K562 (cell line): ENCODE measurements around the gene VAT1L. TPM values are rescaled to one million over a fixed set of nuclear protein-coding genes. Genes with fewer than 3 reads are reported as not detected.

Experiments used
- ATAC-seq: fragments of 200-7000 bp; cut with Tn5 transposase; 3 replicates; pipeline ENCODE4 v1.9.1; 2020; ENCODE audit warnings: moderate library complexity
- BruUV-seq: library from RNA; stranded (reverse); fragments of 400-500 nt; replicated peaks from 2 replicates; lab custom pipeline; 2021; lab: Mats Ljungman, UMichigan
- CTCF ChIA-PET: fragments of 300-600 bp; formaldehyde crosslinking; extraction: SDS; loops from one replicate; lab custom pipeline; 2021; ENCODE audit warnings: low intra/inter-chr PET ratio; lab: Yijun Ruan, JAX
- POLR2A ChIA-PET: fragments of 300-600, 350-650 bp; sonication (Branson Sonifier 250); formaldehyde crosslinking; extraction: SDS; loops from one replicate; lab custom pipeline; 2021; ENCODE audit warnings: antibody characterized with exemption, inconsistent platforms; lab: Yijun Ruan, JAX
- DNase-seq, 4 experiments: peaks; one replicate each; pipeline versions ENCODE4 v3.0.0 to v3.0.0-alpha.2; 2011 to 2018; ENCODE audit warnings: low spot score in 3 of 4, mixed read lengths in 3 of 4; ENCODE audit errors: extremely low read depth in 1 of 4
- FAIRE-seq: peaks from 2 replicates; lab custom pipeline; 2011; peaks lifted over from hg19 to GRCh38; lab: Jason Lieb, UNC
- H2AFZ ChIP-seq: 2 replicates; pipeline ENCODE4 v1.6.0; 2011; ENCODE audit warnings: low read depth, low read length, control low read depth, inconsistent platforms
- H3K27ac ChIP-seq: fragments of 200-600 bp; 3 replicates; pipeline ENCODE4 v1.8.0; 2011; ENCODE audit warnings: low read depth, mild to moderate bottlenecking, control low read depth, inconsistent platforms, low read length, moderate library complexity, mixed read lengths; ENCODE audit errors: extremely low read depth
- H3K27me3 ChIP-seq, 2 experiments: fragments of 300-600 bp in 1 of 2; 2 replicates in 1 of 2; 3 replicates in 1 of 2; pipeline versions ENCODE4 v1.6.0 to v1.8.0; 2011; ENCODE audit warnings: inconsistent platforms in 2 of 2, low read length in 2 of 2, mild to moderate bottlenecking in 1 of 2, mixed read lengths in 1 of 2, moderate library complexity in 1 of 2; ENCODE audit not compliant: control insufficient read depth in 2 of 2, insufficient read depth in 2 of 2
- H3K36me3 ChIP-seq: fragments of 300-600 bp; 3 replicates; pipeline ENCODE4 v1.8.0; 2011; ENCODE audit warnings: mild to moderate bottlenecking, low read length, inconsistent platforms; ENCODE audit not compliant: control insufficient read depth, insufficient read depth
- H3K4me1 ChIP-seq, 2 experiments: fragments of 200-600 bp in 1 of 2; replicated peaks in 1 of 2; 2 replicates in 1 of 2; 3 replicates in 1 of 2; pipeline versions ENCODE4 v1.5.1 to v1.8.0; 2011; ENCODE audit warnings: inconsistent platforms in 2 of 2, low read length in 2 of 2, mild to moderate bottlenecking in 1 of 2, mixed read lengths in 1 of 2, moderate library complexity in 1 of 2; ENCODE audit not compliant: control insufficient read depth in 2 of 2, insufficient read depth in 2 of 2
- H3K4me2 ChIP-seq: 2 replicates; pipeline ENCODE4 v1.6.1; 2011; ENCODE audit warnings: low read length, control low read depth, inconsistent platforms, mixed read lengths; ENCODE audit not compliant: insufficient read depth
- H3K4me3 ChIP-seq: fragments of 200-600 bp; sonication (generic), shearing (Covaris generic); 2 replicates; pipeline ENCODE4 v1.5.1; 2016; ENCODE audit warnings: control low read depth, inconsistent platforms
- H3K79me2 ChIP-seq: fragments of 200-600 bp; 3 replicates; pipeline ENCODE4 v1.8.0; 2011; ENCODE audit warnings: low read length, inconsistent platforms; ENCODE audit not compliant: control insufficient read depth, insufficient read depth
- H3K9ac ChIP-seq, 2 experiments: 2 replicates each; pipeline versions ENCODE4 v1.6.0 to v1.6.1; 2011; ENCODE audit warnings: low read depth in 2 of 2, low read length in 2 of 2, control low read depth in 1 of 2, inconsistent platforms in 1 of 2, mild to moderate bottlenecking in 1 of 2, mixed read lengths in 1 of 2; ENCODE audit not compliant: insufficient read depth in 1 of 2
- H3K9me1 ChIP-seq: one replicate; pipeline ENCODE4 v1.6.0; 2011; ENCODE audit warnings: inconsistent platforms, mild to moderate bottlenecking, low read length, moderate library complexity; ENCODE audit not compliant: control insufficient read depth, insufficient read depth
- H3K9me3 ChIP-seq: replicated peaks from 2 replicates; pipeline ENCODE4 v1.5.1; 2011; ENCODE audit warnings: low read depth, low read length, inconsistent platforms; ENCODE audit not compliant: control insufficient read depth, insufficient read depth
- H4K20me1 ChIP-seq: replicated peaks from 2 replicates; pipeline ENCODE4 v1.6.1; 2011; ENCODE audit warnings: low read length, inconsistent platforms, mixed read lengths; ENCODE audit not compliant: control insufficient read depth, insufficient read depth
- BMI1 ChIP-seq: fragments of 150-350 bp; IDR thresholded peaks from 2 replicates; pipeline ENCODE4 v1.6.1; 2014; ENCODE audit warnings: low read length
- BRF1 ChIP-seq: IDR thresholded peaks from 3 replicates; pipeline ENCODE4 v1.6.1; 2011; ENCODE audit warnings: borderline replicate concordance, mild to moderate bottlenecking; ENCODE audit not compliant: insufficient read length; ENCODE audit errors: extremely low read depth
- C11orf30 ChIP-seq: fragments of 450-650 bp; IDR thresholded peaks from 2 replicates; pipeline ENCODE4 v1.6.1; 2016; ENCODE audit warnings: low read depth, mild to moderate bottlenecking
- CSDE1 ChIP-seq, 2 experiments: fragments of 450-650 bp; IDR thresholded peaks; 2 replicates each; pipeline ENCODE4 v1.6.1; 2016; ENCODE audit warnings: mild to moderate bottlenecking in 1 of 2
- CTCF ChIP-seq, 3 experiments: IDR thresholded peaks in 2 of 3; conservative IDR thresholded peaks in 1 of 3; 2 replicates each; pipeline ENCODE4 v1.5.1; 2011 to 2012; ENCODE audit warnings: low read length in 3 of 3, mild to moderate bottlenecking in 3 of 3, control low read depth in 2 of 3, improper control_type of control experiment in 1 of 3, inconsistent platforms in 1 of 3, low read depth in 1 of 3, mixed read lengths in 1 of 3, moderate library complexity in 1 of 3; ENCODE audit not compliant: insufficient read depth in 2 of 3
- ILF3 ChIP-seq: fragments of 450-650 bp; IDR thresholded peaks from 2 replicates; pipeline ENCODE4 v1.6.1; 2018; ENCODE audit warnings: antibody characterized with exemption, mild to moderate bottlenecking, moderate library complexity, borderline replicate concordance
- MCM5 ChIP-seq: fragments of 450-650 bp; IDR thresholded peaks from 2 replicates; pipeline ENCODE4 v1.6.1; 2016; ENCODE audit warnings: low read depth
- MTF1 ChIP-seq: fragments of 250-450 bp; sonication (Bioruptor Pico); IDR thresholded peaks from 2 replicates; pipeline ENCODE4 v1.9.0; 2021; ENCODE audit warnings: moderate library complexity, mild to moderate bottlenecking, inconsistent platforms, borderline replicate concordance
- MYNN ChIP-seq, 2 experiments: sonication (generic); formaldehyde crosslinking in 1 of 2; IDR thresholded peaks; 2 replicates each; pipeline versions ENCODE4 v1.5.0 to v1.6.1; 2016 to 2020; ENCODE audit warnings: antibody characterized with exemption in 1 of 2, missing genetic modification reagents in 1 of 2
- PHB ChIP-seq: fragments of 250-450 bp; sonication (Bioruptor Pico); IDR thresholded peaks from 2 replicates; pipeline ENCODE4 v1.5.0; 2021
- STAG1 ChIP-seq: sonication (generic); formaldehyde crosslinking; IDR thresholded peaks from 2 replicates; pipeline ENCODE4 v1.5.0; 2020; ENCODE audit warnings: missing genetic modification reagents, borderline replicate concordance
- TSHZ1 ChIP-seq: fragments of 250-450 bp; sonication (Bioruptor Pico); IDR thresholded peaks from 2 replicates; pipeline ENCODE4 v1.4.0; 2020; ENCODE audit warnings: mild to moderate bottlenecking, moderate library complexity
- YY1 ChIP-seq, 3 experiments: IDR thresholded peaks; 2 replicates each; pipeline ENCODE4 v1.6.1; 2011; ENCODE audit warnings: low read length in 2 of 3, mild to moderate bottlenecking in 2 of 3, moderate library complexity in 2 of 3, borderline replicate concordance in 1 of 3, control low read depth in 1 of 3, low read depth in 1 of 3; ENCODE audit not compliant: insufficient read depth in 3 of 3, insufficient replicate concordance in 2 of 3, control insufficient read depth in 1 of 3, insufficient read length in 1 of 3; ENCODE audit errors: extremely low read depth in 1 of 3
- ZBTB7A ChIP-seq: IDR thresholded peaks from 2 replicates; pipeline ENCODE4 v1.6.1; 2011; ENCODE audit warnings: low read depth, mild to moderate bottlenecking, low read length, moderate library complexity, borderline replicate concordance; ENCODE audit not compliant: control insufficient read depth
- ZBTB8A ChIP-seq: fragments of 450-650 bp; IDR thresholded peaks from 2 replicates; pipeline ENCODE4 v1.6.1; 2018; ENCODE audit warnings: mild to moderate bottlenecking, moderate library complexity; ENCODE audit not compliant: partially characterized antibody
- ZNF212 ChIP-seq: fragments of 450-650 bp; formaldehyde crosslinking; IDR thresholded peaks from 2 replicates; pipeline ENCODE4 v1.4.0; 2020; ENCODE audit warnings: mild to moderate bottlenecking
- ZNF311 ChIP-seq: fragments of 250-450 bp; sonication (Bioruptor Pico); IDR thresholded peaks from 2 replicates; pipeline ENCODE4 v1.4.0; 2020; ENCODE audit warnings: mild to moderate bottlenecking, moderate library complexity
- ZNF707 ChIP-seq: fragments of 250-450 bp; sonication (Bioruptor Pico); conservative IDR thresholded peaks from 2 replicates; pipeline ENCODE4 v1.8.0; 2022; ENCODE audit warnings: inconsistent platforms, mild to moderate bottlenecking, moderate library complexity
- WGBS: fragments of 100-300 bp; shearing (Covaris generic); methylation state at CpG from one replicate; pipeline ENCODE4 v1.1.6; 2016; ENCODE audit warnings: low coverage, mixed read lengths; ENCODE audit not compliant: insufficient coverage; ENCODE audit errors: missing lambda C conversion rate; 5-methylcytosine and 5-hydroxymethylcytosine counted together
- in situ Hi-C: fragments of 300-500 bp; cut with MboI; formaldehyde crosslinking; loops from 4 replicates; pipeline ENCODE4 v1.15.0; 2018; ENCODE audit warnings: inconsistent platforms, mixed read lengths
- intact Hi-C: fragments of 100-400 bp; cut with micrococcal nuclease; formaldehyde crosslinking; loops from 2 replicates; pipeline ENCODE4 v1.14.2; 2022
- polyA plus RNA-seq, 8 experiments: library from polyadenylated mRNA; depleted of rRNA in 4 of 8; stranded (reverse) in 5 of 8; unstranded in 3 of 8; fragments of >200 nt; fragmentation: Nextera tagmentation in 2 of 8; fragmentation: Illumina TruSeq in 1 of 8; extraction: Ambion mirVana in 2 of 8; extraction: Trizol in 1 of 8; gene quantifications; 2 replicates each; pipeline versions ENCODE4 v1.2.1 to v1.2.3, GENCODE V29; 2011 to 2014; ENCODE audit warnings: inconsistent platforms in 1 of 8, missing spikeins in 1 of 8
- total RNA-seq, 7 experiments: library from RNA; depleted of rRNA in 6 of 7; stranded (reverse); fragments of >200 nt in 6 of 7; fragmentation: Illumina TruSeq in 2 of 7; extraction: Trizol in 2 of 7; gene quantifications; 2 replicates each; pipeline versions ENCODE4 v1.2.1 to v1.2.3, GENCODE V29; 2011 to 2021; ENCODE audit warnings: low replicate concordance in 1 of 7

VAT1L gene
- total and polyA plus RNA-seq, 9 of the 15 experiments (the other 6 are each of a cell fraction or from before 2014, with no cell fraction given) = 0.01 TPM; not detected in 8

- in situ Hi-C loops = no loop called here
- WGBS = 0% methylated on average over 2 of the region's 2 CpGs
- H3K9me1 ChIP-seq = no peaks in the 10 kb centered on the region
- H3K4me2 ChIP-seq = no peak overlapping the region
- DNase-seq (no peak), ATAC-seq (no peak), FAIRE-seq (no peak)
- no peaks in the 10 kb centered on the region for H3K79me2 ChIP-seq
- TF ChIP-seq BRF1 = no peak
- no peak for TF ChIP-seq ZBTB7A
- no peak for TF ChIP-seq CSDE1 (IDR thresholded peaks at IDR 0.05)
- no peak for TF ChIP-seq PHB
- no peak for TF ChIP-seq ILF3
- no peak for TF ChIP-seq ZNF212 (CRISPR knock-in tag)
- no peak for TF ChIP-seq CTCF (IDR thresholded peaks at IDR 0.05 in 2 of 3, conservative IDR thresholded peaks at IDR 0.05 in 1 of 3; ENCODE audit: insufficient read depth in 2 of 3, low read depth in 1 of 3, low read length in 3 of 3)
- TF ChIP-seq C11orf30 = no peak
- no peak for TF ChIP-seq ZNF707 (CRISPR knock-in tag)
- no peak for TF ChIP-seq TSHZ1 (CRISPR knock-in tag)
- no peak for TF ChIP-seq MTF1
- TF ChIP-seq ZNF311 (CRISPR knock-in tag) = no peak
- no peak for TF ChIP-seq MCM5
- TF ChIP-seq YY1 (IDR thresholded peaks at IDR 0.05; ENCODE audit: borderline replicate concordance in 1 of 3, control insufficient read depth in 1 of 3, extremely low read depth in 1 of 3, insufficient read depth in 3 of 3, insufficient read length in 1 of 3, insufficient replicate concordance in 2 of 3, low read depth in 1 of 3, low read length in 2 of 3) = no peak
- no peak for TF ChIP-seq STAG1 (CRISPR knock-in tag)
- no peak for TF ChIP-seq MYNN (IDR thresholded peaks at IDR 0.05)
- no peak for TF ChIP-seq MYNN (CRISPR knock-in tag; IDR thresholded peaks at IDR 0.05)
- no peak for TF ChIP-seq ZBTB8A
- TF ChIP-seq BMI1 = no peak
- H3K36me3 ChIP-seq = no peaks in the 10 kb centered on the region
- H3K4me1 ChIP-seq = no peaks in the 10 kb centered on the region
- H2AFZ ChIP-seq = no peak overlapping the region
- no peak overlapping the region for H3K27ac ChIP-seq
- no peak overlapping the region for H3K9ac ChIP-seq
- no TSS peak for BruUV-seq
- no peak overlapping the region for H3K4me3 ChIP-seq
- intact Hi-C loops = no loop called here
- no peaks in the 10 kb centered on the region for H3K9me3 ChIP-seq
- ChIA-PET POLR2A (interaction anchor here (0.7 kb wide), 1 partner anchor 256 kb away, joined by 4 read pairs; no protein-coding TSS in a partner anchor), CTCF (no interaction called here)
- no peaks in the 10 kb centered on the region for H3K27me3 ChIP-seq
- no peaks in the 10 kb centered on the region for H4K20me1 ChIP-seq
Measured at GRCh38 chr16:77944631-77945030, 156.3 kb downstream of the VAT1L start.
